HG03442 (cell line): ENCODE measurements around the gene PRKAR1B.

Experiments used
- ATAC-seq: cut with Tn5 transposase; IDR thresholded peaks from one replicate; pipeline ENCODE4 v1.9.1; 2021; ENCODE audit warnings: mild to moderate bottlenecking, moderate library complexity; ENCODE audit not compliant: unreplicated experiment

The PRKAR1B gene

GRCh38 chr7:576524-577277, 150.4 kb downstream of the PRKAR1B start:
- ATAC-seq = no peak

GRCh38 chr7:575425-576366, 151.4 kb downstream of the PRKAR1B start:
- no peak for ATAC-seq

- no peak for ATAC-seq
Observed at GRCh38 chr7:574661-575395, 152.3 kb downstream of the PRKAR1B start.

GRCh38 chr7:573933-574381, 153.1 kb downstream of the PRKAR1B start:
- no peak for ATAC-seq

GRCh38 chr7:573269-573932, 153.7 kb downstream of the PRKAR1B start:
- no peak for ATAC-seq

GRCh38 chr7:572416-573268, 154.4 kb downstream of the PRKAR1B start:
- no peak for ATAC-seq

GRCh38 chr7:571718-572415, 155.2 kb downstream of the PRKAR1B start:
- no peak for ATAC-seq

- ATAC-seq = no peak
Observed at GRCh38 chr7:571096-571717, 155.9 kb downstream of the PRKAR1B start.

- no peak for ATAC-seq
Observed at GRCh38 chr7:570801-571070, 156.3 kb downstream of the PRKAR1B start.

GRCh38 chr7:569996-570800, 156.9 kb downstream of the PRKAR1B start:
- ATAC-seq = no peak

- ATAC-seq = no peak
Observed at GRCh38 chr7:569071-569855, 157.8 kb downstream of the PRKAR1B start.

- no peak for ATAC-seq
Observed at GRCh38 chr7:568031-568951, 158.8 kb downstream of the PRKAR1B start.

GRCh38 chr7:567305-567883, 159.7 kb downstream of the PRKAR1B start:
- ATAC-seq = no peak

GRCh38 chr7:566100-566499, 161.0 kb downstream of the PRKAR1B start:
- ATAC-seq = no peak

GRCh38 chr7:564176-564865, 162.8 kb downstream of the PRKAR1B start:
- ATAC-seq = no peak
